GM12874 (cell line): ENCODE results near the gene CTBP1.

Experiments
- CTCF ChIP-seq: IDR thresholded peaks from 2 replicates; pipeline ENCODE4 v1.5.1; 2011; ENCODE audit warnings: low read depth, mild to moderate bottlenecking, control low read depth, low read length, moderate library complexity; ENCODE audit not compliant: insufficient read depth

Gene CTBP1

GRCh38 chr4:1227816-1228215, 21.1 kb downstream of the CTBP1 start:
- no peak for TF ChIP-seq CTCF

- TF ChIP-seq CTCF, result no peak
These were observed 22.3 kb downstream of the CTBP1 start for GRCh38 chr4:1226598-1226997.

- TF ChIP-seq CTCF, result no peak
These were observed 22.8 kb downstream of the CTBP1 start for GRCh38 chr4:1226144-1226481.

- no peak for TF ChIP-seq CTCF
These were observed 23.4 kb downstream of the CTBP1 start for GRCh38 chr4:1225272-1226143.

- TF ChIP-seq CTCF, result no peak
These were observed 24.8 kb downstream of the CTBP1 start for GRCh38 chr4:1223841-1224809.

GRCh38 chr4:1222938-1223690, 25.8 kb downstream of the CTBP1 start:
- no peak for TF ChIP-seq CTCF
